Omental fat pad (tissue), 4 donors: ENCODE results near the gene FOXO3. TPM values are rescaled to one million over a fixed set of nuclear protein-coding genes. Genes with fewer than 3 reads are reported as not detected.

ENCODE experiments used
- ATAC-seq: fragments of 150-250 bp; one replicate; pipeline ENCODE4 v1.9.1; 2016; ENCODE audit warnings: mild to moderate bottlenecking, moderate library complexity; ENCODE audit not compliant: low FRiP score
- DNase-seq: peaks from one replicate; pipeline ENCODE4 v3.0.0-alpha.2; 2019; ENCODE audit warnings: low spot score
- CTCF ChIP-seq, 3 donors: fragments of 450-650 bp; IDR thresholded peaks; one replicate each; pipeline ENCODE4 v1.5.1; 2016 to 2017; ENCODE audit warnings: antibody characterized with exemption in 3 of 3, mild to moderate bottlenecking in 3 of 3, moderate library complexity in 2 of 3
- total RNA-seq, 4 donors: library from RNA; depleted of rRNA; stranded (reverse); fragments of >200 nt; gene quantifications; one replicate each; pipeline ENCODE4 v1.1.0, GENCODE V29; 2016

Gene FOXO3
- total RNA-seq, 4 donors from 2014 or later = 92.9 to 129 (median 113) TPM

GRCh38 chr6:108651340-108652227, 90.9 kb downstream of the FOXO3 start:
- peak; percentile 74 for ATAC-seq
- no peak for TF ChIP-seq CTCF (IDR thresholded peaks at IDR 0.05)
- DNase-seq = no peak

- no peak for DNase-seq
- no peak for ATAC-seq
- no peak for TF ChIP-seq CTCF (IDR thresholded peaks at IDR 0.05)
Measured at GRCh38 chr6:108652375-108652774, 91.7 kb downstream of the FOXO3 start.

GRCh38 chr6:108653949-108654348, 93.2 kb downstream of the FOXO3 start:
- no peak for TF ChIP-seq CTCF (IDR thresholded peaks at IDR 0.05)
- ATAC-seq (peak; percentile 37), DNase-seq (no peak)

GRCh38 chr6:108654465-108655106, 93.9 kb downstream of the FOXO3 start:
- DNase-seq = no peak
- no peak for ATAC-seq
- no peak for TF ChIP-seq CTCF (IDR thresholded peaks at IDR 0.05)

- ATAC-seq = peak; percentile 53
- DNase-seq = no peak
- TF ChIP-seq CTCF (IDR thresholded peaks at IDR 0.05) = no peak
Measured at GRCh38 chr6:108655806-108656651, 95.3 kb downstream of the FOXO3 start.

GRCh38 chr6:108656836-108657235, 96.1 kb downstream of the FOXO3 start:
- DNase-seq = no peak
- TF ChIP-seq CTCF (IDR thresholded peaks at IDR 0.05) = no peak
- no peak for ATAC-seq
